ENCODE results near the gene KCNMB1.

Gene KCNMB1

DNA sequence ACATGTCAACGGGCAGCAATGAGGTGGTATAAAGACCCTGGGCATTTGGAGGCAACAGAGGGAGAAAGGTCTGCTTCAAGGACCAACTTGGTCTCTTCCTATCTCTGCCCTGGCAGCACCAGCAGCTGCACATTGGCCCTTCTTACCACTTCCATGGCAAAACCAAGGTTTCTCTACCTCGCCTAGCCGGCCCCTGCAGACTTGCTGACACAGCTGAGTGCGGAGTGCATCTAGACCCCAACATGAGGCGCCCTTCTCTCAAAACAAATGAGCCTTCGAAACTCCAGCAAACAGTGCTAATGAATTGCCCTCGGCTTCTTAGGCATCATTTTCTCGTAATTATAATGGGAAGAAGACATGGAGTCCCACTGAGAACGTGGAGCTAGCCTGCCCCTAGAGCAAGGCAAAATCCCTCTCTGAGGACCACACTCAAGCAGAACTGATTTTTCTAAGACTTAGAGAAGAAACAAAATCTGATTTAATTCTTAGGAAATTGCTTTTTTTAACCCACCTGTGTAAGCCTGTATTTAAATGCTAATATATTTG lies 42.1 kb downstream of the KCNMB1 start:
- H3K27ac ChIP-seq = no peak overlapping the region
- no peak for DNase-seq (ENCODE audit: low read depth, low spot score)

DNA sequence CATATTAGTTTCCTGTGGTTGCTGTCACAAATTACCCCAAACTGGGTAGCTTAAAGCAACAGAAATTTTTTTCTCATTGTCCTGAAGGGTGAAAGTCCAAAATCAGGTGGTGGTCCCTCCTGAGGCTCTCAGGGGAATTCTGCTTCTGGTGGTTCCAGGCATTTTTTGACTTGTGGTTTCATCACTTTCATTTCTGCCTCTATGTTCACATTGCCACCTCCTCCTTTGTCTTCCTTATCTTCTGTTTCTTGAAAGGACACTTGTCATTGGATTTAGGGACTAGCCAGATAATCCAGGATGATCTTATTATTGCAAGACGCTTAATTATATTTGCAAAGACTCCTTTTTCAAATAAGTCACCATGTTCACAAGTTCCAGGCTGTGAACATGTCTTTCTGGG lies 43.2 kb downstream of the KCNMB1 start:
- H3K27ac ChIP-seq = no peak overlapping the region
- DNase-seq (ENCODE audit: low read depth, low spot score) = no peak

- no peak overlapping the region for H3K27ac ChIP-seq
- DNase-seq (ENCODE audit: low read depth, low spot score) = no peak
Measured at GRCh38 chr5:170343177-170343576, 46.0 kb downstream of the KCNMB1 start.

DNA sequence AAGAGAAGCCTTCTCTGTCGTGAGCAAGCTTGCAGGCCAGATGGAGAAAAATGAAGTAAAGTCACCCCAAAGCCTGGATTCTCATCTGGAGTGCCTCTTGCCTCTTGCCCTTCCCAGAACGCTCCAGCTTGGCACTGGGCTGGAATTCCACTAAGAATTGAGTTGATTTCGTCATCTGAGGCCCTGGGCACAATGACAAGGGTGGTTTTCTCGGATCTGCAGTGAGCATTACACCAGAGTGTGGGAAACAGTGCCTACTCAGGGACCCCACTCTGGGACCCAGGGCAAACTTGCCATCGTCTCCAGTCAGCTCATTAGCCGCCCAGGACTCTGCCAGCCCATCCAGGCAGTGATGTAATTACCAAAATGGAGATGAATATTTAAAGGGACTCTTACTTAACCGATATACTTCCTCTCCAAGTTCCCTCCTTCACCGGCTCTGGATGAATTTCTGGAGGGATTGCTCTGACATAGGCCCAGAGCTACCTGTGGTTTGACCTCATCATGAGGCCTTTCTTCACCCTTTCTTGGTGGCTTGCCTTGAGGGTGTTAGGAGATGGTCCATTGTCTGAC lies 46.9 kb downstream of the KCNMB1 start:
- DNase-seq (ENCODE audit: low read depth, low spot score) = no peak
- H3K27ac ChIP-seq = no peak overlapping the region

DNA sequence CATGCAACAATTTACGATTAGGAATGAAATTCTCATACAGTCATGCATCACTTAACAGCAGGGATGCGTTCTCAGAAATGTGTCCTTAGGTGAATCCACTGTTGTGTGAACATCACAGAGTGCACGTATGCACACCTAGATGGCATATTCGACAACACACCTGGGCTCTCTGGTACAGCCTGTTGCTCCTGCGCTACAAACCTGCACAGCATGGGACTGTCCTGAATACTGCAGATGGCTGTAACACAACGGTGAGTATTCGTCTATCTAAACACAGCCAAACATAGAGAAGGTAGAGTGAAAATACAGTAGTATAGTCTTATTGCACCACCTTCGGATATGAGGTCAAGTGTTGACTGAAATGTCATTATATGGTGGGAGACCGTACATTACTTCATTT lies 47.6 kb downstream of the KCNMB1 start:
- DNase-seq (ENCODE audit: low read depth, low spot score) = no peak

DNA sequence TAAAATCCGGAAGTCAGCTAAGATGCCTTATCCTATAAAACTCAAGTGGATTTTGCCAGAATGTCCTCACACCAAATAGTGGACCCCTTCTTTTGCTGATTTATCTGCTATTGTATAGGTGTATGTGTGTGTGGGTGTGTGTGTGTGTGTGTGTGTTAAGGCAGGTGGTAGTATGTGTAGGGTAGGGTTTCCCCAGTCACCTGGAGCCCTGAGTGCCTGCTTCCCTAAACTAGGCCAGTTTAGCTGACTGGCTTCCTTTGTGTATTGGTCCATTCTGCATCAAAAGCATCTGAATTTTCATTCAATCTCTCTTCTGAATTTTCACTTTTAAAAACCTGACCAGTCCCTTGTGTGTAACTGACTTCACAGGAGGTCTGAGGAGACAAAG lies 49.4 kb downstream of the KCNMB1 start:
- no peak for DNase-seq (ENCODE audit: low read depth, low spot score)
- H3K27ac ChIP-seq = no peak overlapping the region

More for the DNA sequence above, 47.6 kb downstream of the KCNMB1 start:
- no peak overlapping the region for H3K27ac ChIP-seq

- H3K27ac ChIP-seq = no peak overlapping the region
- DNase-seq (ENCODE audit: low read depth, low spot score) = no peak
Measured at GRCh38 chr5:170338933-170339779, 50.0 kb downstream of the KCNMB1 start.

- no peak overlapping the region for H3K27ac ChIP-seq
- DNase-seq (ENCODE audit: low read depth, low spot score) = no peak
Measured at GRCh38 chr5:170338291-170338690, 50.9 kb downstream of the KCNMB1 start.

GRCh38 chr5:170337045-170337733 lies 52.0 kb downstream of the KCNMB1 start:
- DNase-seq (ENCODE audit: low read depth, low spot score) = no peak
- no peak overlapping the region for H3K27ac ChIP-seq

- H3K27ac ChIP-seq = no peak overlapping the region
- no peak for DNase-seq (ENCODE audit: low read depth, low spot score)
Measured at GRCh38 chr5:170336065-170336464, 53.1 kb downstream of the KCNMB1 start.

DNA sequence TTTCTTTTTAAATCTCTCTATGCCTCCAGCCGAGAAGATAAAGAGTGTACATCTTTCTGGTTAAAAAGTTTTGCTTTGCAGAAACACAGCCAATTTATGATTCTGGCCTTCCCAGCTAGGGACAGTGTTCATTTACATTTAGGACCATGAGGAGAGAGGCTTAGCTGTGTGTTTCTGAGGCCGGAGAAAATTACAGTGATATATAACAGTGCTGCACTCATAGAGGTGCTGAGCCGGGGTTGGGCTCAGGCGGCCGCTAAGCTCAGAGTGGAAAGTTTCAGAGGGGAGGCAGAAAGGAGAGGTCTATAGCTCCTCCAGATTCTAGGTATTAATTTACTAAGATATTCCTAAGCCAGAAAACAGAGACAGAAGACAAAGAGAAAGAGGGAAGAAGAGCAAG lies 54.5 kb downstream of the KCNMB1 start:
- no peak overlapping the region for H3K27ac ChIP-seq
- DNase-seq (ENCODE audit: low read depth, low spot score) = no peak

GRCh38 chr5:170333161-170333910 lies 55.8 kb downstream of the KCNMB1 start:
- H3K27ac ChIP-seq = no peak overlapping the region
- DNase-seq (ENCODE audit: low read depth, low spot score) = no peak

- DNase-seq (ENCODE audit: low read depth, low spot score) = no peak
- no peak overlapping the region for H3K27ac ChIP-seq
Measured at GRCh38 chr5:170332058-170332457, 57.1 kb downstream of the KCNMB1 start.

DNA sequence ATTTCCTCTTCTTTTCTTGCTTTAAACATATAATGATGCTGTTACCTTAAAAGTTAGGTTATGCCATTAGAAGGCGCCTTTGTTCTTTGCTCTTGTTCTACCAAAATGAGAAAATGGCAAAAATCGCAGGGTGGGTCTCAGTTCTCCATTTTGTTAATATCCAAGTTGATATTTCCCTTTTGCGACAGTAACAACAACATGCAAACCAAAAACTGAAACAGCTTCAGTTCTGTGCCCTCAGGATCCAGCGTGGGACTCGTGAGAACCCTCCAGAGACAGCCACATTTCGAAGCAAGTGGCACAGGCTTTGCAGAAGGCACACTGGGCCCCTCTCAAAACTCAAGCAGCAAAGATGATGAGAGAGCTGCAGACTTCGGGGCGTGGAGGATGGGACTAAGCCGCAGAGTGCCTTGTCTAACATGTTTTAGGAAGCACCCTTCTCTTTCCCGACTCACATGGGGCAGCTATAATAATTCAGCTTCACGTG lies 58.6 kb downstream of the KCNMB1 start:
- no peak for DNase-seq (ENCODE audit: low read depth, low spot score)
- no peak overlapping the region for H3K27ac ChIP-seq

DNA sequence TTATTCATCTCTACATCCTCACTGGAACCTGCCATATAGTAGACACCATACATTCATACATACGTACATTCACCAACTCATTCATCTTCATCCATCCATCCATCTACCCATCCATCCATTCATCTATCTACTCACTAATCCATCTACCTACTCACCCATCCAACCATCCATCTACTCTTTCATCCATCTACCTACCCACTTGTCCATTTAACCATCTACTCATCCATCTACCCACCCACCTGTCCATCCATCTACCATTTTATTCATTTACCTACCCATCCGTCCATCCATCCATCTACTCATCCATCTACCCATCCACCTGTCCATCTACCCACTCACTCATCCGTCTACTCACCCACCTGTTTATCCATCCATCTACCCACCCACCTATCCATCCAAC lies 59.6 kb downstream of the KCNMB1 start:
- DNase-seq (ENCODE audit: low read depth, low spot score) = no peak
- H3K27ac ChIP-seq = no peak overlapping the region

- H3K27ac ChIP-seq = no peak overlapping the region
- no peak for DNase-seq (ENCODE audit: low read depth, low spot score)
Measured at GRCh38 chr5:170327829-170328228, 61.3 kb downstream of the KCNMB1 start.

DNA sequence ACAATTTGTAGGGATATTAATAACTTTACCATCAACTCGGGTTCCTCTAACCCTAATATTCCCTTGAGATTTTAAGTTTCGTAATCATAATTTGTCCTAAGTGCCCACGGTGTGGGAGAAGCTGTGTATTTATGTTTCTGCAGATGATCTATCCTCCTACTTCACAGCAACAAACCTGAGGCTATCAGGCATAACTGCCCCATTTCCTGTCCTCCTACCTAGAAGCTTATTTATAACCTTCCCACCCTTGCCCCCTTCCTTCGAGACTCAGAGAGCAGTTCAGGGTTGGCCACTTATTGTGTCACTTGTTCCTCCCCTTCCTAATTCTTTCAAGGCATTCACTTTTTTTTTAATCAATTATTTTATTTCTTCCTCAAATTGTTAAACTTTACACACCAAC lies 62.0 kb downstream of the KCNMB1 start:
- DNase-seq (ENCODE audit: low read depth, low spot score) = no peak
- no peak overlapping the region for H3K27ac ChIP-seq

Data from epithelial cell of prostate (primary cell).